Measurements from ENCODE around the gene SEPTIN12. TPM values are rescaled to one million over a fixed set of nuclear protein-coding genes. Genes with fewer than 3 reads are reported as not detected.

SEPTIN12 gene
- total and polyA plus RNA-seq, 2 donors (not counting 3 experiments of a cell fraction or from before 2014, with no cell fraction given): not detected

- CTCF ChIA-PET: no interaction called here
Observed at GRCh38 chr16:4811242-4811641, 23.1 kb upstream of the SEPTIN12 start.

More at GRCh38 chr16:4811242-4811641, 23.1 kb upstream of the SEPTIN12 start:
- Histone ChIP-seq H3K9me1 (replicated peaks; ENCODE audit: control insufficient read depth, extremely low read depth, insufficient read depth, low read length) (no peaks in the 10 kb centered on the region), H3K27ac (ENCODE audit: insufficient read depth, low read depth, low read length) (no peak overlapping the region), H3K9me3 (replicated peaks; ENCODE audit: control insufficient read depth, insufficient read depth, low read length) (no peaks in the 10 kb centered on the region), H3K36me3 (ENCODE audit: control insufficient read depth in 2 of 2, extremely low read depth in 1 of 2, insufficient read depth in 2 of 2, low read length in 2 of 2) (peaks cover 14 to 30% of the 10 kb centered on the region in 2 experiments), H3K4me1 (ENCODE audit: control insufficient read depth, extremely low read depth, insufficient read depth, low read length) (no peaks in the 10 kb centered on the region), H3K4me3 (replicated peaks in 1 of 3; ENCODE audit: insufficient read depth in 1 of 3, low read depth in 1 of 3, low read length in 3 of 3) (no peak overlapping the region), H3K4me2 (ENCODE audit: insufficient read depth, low read length) (no peak overlapping the region), H3K79me2 (ENCODE audit: control insufficient read depth, insufficient read depth, low read length) (no peaks in the 10 kb centered on the region), H4K20me1 (replicated peaks; ENCODE audit: control insufficient read depth, extremely low read depth, insufficient read depth, low read length) (no peaks in the 10 kb centered on the region), H3K9ac (replicated peaks; ENCODE audit: extremely low read depth, insufficient read depth, low read length) (no peak overlapping the region), H3K27me3 (ENCODE audit: control insufficient read depth in 2 of 2, insufficient read depth in 2 of 2, low read length in 2 of 2) (no peaks in the 10 kb centered on the region), H2AFZ (ENCODE audit: low read depth, low read length) (no peak overlapping the region)
- no TSS peak for BruUV-seq (replicated peaks)
- POLR2A ChIA-PET: no interaction called here
- no peak for TF ChIP-seq POLR2AphosphoS5 (IDR thresholded peaks at IDR 0.05; ENCODE audit: insufficient read depth, low read depth, low read length)
- no peak for TF ChIP-seq MAX (IDR thresholded peaks at IDR 0.05; ENCODE audit: insufficient read depth, insufficient read length)
- no peak for TF ChIP-seq MYC (IDR thresholded peaks at IDR 0.05; ENCODE audit: low read depth, low read length)
- no peak for TF ChIP-seq JUN (IDR thresholded peaks at IDR 0.05; ENCODE audit: borderline replicate concordance, insufficient read depth, insufficient read length, low read depth)
- no peak for TF ChIP-seq POLR2A (IDR thresholded peaks at IDR 0.05; ENCODE audit: low read depth, low read length)
- TF ChIP-seq GATA2 (IDR thresholded peaks at IDR 0.05; ENCODE audit: insufficient read depth, insufficient read length, low read depth, low read length): no peak
- TF ChIP-seq CTCF (IDR thresholded peaks at IDR 0.05; ENCODE audit: extremely low read depth in 1 of 2, insufficient read depth in 1 of 2, low read depth in 1 of 2, low read length in 2 of 2): no peak
- dilution Hi-C loops (cut with MboI; ENCODE audit: extremely low pct_ligation_motif_present, low sequenced_read_pairs) (no loop called here), intact Hi-C loops (cut with micrococcal nuclease) (no loop called here)
- DNase-seq (ENCODE audit: low read depth, low spot score): no peak
- no peak for FAIRE-seq

Measured in endothelial cell of umbilical vein (primary cell).